ENCODE measurements around the gene CAPZA2. TPM values are rescaled to one million over a fixed set of nuclear protein-coding genes. Genes with fewer than 3 reads are reported as not detected.
"Not testable (repeated sequence)": the region's sequence is repeated elsewhere in the genome, so short reads cannot be mapped to it uniquely, and the experiment has no call there.

CAPZA2 gene
- total RNA-seq, 1 donor = 201 TPM

DNA sequence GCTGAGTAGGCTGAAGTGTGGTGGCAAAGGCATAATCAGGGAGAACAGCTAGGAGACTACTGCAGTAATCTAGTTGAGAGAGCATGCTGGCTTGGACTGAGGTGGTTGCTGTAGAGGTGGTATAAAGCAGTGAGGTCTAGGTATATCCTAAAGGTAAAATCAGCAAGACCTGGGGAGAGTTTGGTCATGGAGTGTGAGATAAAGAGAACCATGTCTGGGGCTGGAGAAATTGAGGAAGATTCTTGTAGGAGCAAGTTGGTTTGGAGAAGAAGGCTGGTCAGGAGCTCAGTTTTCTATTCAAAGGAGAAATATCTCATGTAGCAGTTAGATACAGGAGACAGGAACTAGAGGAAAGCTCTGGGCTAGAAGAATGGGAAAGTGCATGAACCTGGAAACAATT is 58.0 kb downstream of the CAPZA2 start:
- H3K4me3 ChIP-seq (ENCODE audit: low read length) = no peak overlapping the region
- no peaks in the 10 kb centered on the region for H3K27me3 ChIP-seq (ENCODE audit: insufficient read depth, low read length)
- H3K4me1 ChIP-seq (ENCODE audit: insufficient read depth, low read length) = no peaks in the 10 kb centered on the region
- no peaks in the 10 kb centered on the region for H3K9me3 ChIP-seq (ENCODE audit: low read depth, low read length)

DNA sequence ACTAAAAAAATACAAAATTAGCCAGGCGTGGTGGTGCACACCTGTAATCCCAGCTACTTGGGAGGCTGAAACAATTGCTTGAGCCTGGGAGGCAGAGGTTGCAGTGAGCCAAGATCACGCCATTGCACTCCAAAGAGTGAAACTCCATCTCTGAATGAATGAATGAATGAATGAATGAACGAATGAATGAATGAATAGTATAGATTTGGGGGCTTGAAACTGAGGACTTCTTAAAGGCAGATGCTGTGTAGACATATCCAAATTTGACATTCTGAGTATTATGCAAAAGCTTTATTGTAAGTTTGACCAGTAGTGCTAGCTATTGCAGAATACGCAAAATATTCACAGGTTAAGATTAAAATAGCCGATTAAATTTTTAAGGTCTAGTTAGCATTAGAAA is 60.2 kb downstream of the CAPZA2 start:
- no peaks in the 10 kb centered on the region for H3K27me3 ChIP-seq (ENCODE audit: insufficient read depth, low read length)

DNA sequence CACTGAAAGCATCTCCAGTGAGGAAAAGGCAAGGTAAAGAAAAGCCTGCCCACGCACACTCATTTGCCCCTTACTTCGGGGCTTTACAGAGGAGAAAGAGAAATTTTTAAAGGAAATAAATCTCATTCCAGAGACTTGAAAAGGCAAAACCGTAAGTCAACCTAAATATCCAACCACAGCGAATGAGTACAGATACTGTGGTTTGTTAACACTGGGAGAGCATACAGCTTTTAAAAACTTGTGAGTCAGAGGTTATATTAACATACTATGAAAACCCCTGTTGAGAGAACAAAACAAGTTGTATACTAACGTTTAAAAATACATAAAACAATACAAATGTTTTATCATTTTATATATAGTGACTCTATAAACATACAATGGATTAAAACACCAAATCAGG is 62.4 kb downstream of the CAPZA2 start:
- Histone ChIP-seq H3K4me1 (ENCODE audit: insufficient read depth, low read length) (no peaks in the 10 kb centered on the region), H3K27me3 (ENCODE audit: insufficient read depth, low read length) (no peaks in the 10 kb centered on the region), H3K9me3 (ENCODE audit: low read depth, low read length) (no peaks in the 10 kb centered on the region), H3K4me3 (ENCODE audit: low read length) (no peak overlapping the region)

More for the DNA sequence above, 60.2 kb downstream of the CAPZA2 start:
- no peak overlapping the region for H3K4me3 ChIP-seq (ENCODE audit: low read length)
- no peaks in the 10 kb centered on the region for H3K9me3 ChIP-seq (ENCODE audit: low read depth, low read length)
- no peaks in the 10 kb centered on the region for H3K4me1 ChIP-seq (ENCODE audit: insufficient read depth, low read length)

DNA sequence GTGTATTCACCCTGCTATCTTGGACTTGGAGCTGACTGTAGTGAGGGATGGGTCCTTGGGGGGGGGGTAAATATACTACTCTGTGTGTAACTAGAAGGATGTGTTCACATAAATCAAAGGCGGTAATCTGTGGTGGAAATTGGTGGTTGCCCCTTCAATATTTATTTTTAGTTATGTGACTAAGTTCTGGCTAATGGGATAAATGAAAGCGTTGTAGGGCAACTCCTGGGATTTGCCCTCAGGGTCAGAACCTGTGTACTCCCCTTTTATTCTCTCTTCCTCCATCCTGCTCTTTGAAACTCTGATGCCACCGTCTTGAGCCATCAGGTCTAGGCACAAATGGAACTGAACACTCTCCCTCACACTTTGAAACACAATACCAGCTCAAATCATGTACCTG is 66.6 kb downstream of the CAPZA2 start:
- no peaks in the 10 kb centered on the region for H3K4me1 ChIP-seq (ENCODE audit: insufficient read depth, low read length)
- no peak overlapping the region for H3K4me3 ChIP-seq (ENCODE audit: low read length)

DNA sequence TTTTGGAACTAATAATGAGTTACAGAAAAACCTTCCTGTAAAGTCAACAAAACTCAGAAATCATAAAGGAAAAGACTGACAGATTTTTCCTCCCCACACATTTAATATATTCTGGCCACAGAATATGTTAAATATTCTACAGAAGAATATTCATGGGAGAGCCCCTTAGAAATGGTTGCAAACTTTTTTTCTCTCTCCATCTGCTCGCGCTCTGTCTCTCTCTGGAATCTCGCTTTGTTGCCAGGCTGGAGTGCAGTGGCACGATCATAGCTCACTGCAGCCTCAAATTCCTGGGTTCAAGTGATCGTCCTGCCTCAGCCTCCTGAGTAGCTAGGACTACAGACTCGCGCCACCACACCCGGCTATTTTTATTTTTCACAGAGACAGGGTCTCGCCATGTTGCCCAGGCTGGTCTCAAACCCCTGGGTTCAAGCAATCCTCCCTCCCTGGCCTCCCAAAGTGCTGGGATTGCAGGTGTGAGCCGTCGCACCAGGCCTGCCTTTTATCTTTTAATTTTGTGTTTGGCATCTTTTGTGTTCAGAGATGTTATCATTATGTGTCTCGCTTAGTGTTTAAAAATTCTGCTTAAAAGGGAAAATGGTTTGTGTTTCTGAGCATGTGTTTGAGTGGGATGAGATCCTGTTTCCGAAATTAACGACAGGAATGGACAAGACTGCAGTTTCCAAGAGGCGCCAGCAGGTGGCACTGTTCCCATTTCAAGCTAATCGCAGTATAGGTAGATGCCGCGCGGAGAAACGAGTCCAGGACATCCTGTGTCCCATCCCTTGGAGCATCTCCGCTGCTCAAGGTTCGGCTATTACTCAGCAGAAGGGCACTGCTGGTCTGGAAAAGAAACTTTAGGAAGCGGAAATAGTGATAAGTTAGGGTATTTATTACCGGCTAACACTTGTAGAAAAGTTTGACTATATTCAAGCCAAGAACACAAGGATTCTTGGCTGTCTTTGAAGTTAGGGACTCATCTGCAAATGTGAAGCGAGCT is 67.8 kb downstream of the CAPZA2 start:
- Histone ChIP-seq H3K4me1 (ENCODE audit: insufficient read depth, low read length) (no peaks in the 10 kb centered on the region), H3K9me3 (ENCODE audit: low read depth, low read length) (no peaks in the 10 kb centered on the region), H3K27me3 (ENCODE audit: insufficient read depth, low read length) (no peaks in the 10 kb centered on the region), H3K4me3 (ENCODE audit: low read length) (no peak overlapping the region)

More for the DNA sequence above, 66.6 kb downstream of the CAPZA2 start:
- Histone ChIP-seq H3K27me3 (ENCODE audit: insufficient read depth, low read length) (no peaks in the 10 kb centered on the region), H3K9me3 (ENCODE audit: low read depth, low read length) (no peaks in the 10 kb centered on the region)

DNA sequence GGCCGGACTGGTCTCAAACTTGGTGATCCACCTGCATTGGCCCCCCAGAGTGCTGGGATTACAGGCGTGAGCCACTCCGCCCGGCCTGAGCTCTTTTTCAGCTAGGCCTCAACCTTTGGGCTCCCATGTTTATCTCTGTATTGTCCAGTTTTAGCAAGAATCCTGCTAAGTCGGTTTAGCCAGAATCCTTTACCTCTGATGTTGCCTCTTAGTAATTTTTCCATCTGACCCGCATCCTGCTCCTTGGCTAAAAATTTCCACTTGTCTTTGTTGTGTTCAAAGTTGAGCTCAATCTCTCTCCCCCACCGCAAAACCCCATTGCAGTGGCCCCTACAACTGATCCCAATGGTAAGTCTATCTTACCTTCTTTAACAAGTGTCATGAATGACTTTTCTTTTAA is 70.2 kb downstream of the CAPZA2 start:
- Histone ChIP-seq H3K4me1 (ENCODE audit: insufficient read depth, low read length) (no peaks in the 10 kb centered on the region), H3K27me3 (ENCODE audit: insufficient read depth, low read length) (no peaks in the 10 kb centered on the region), H3K4me3 (ENCODE audit: low read length) (no peak overlapping the region)

DNA sequence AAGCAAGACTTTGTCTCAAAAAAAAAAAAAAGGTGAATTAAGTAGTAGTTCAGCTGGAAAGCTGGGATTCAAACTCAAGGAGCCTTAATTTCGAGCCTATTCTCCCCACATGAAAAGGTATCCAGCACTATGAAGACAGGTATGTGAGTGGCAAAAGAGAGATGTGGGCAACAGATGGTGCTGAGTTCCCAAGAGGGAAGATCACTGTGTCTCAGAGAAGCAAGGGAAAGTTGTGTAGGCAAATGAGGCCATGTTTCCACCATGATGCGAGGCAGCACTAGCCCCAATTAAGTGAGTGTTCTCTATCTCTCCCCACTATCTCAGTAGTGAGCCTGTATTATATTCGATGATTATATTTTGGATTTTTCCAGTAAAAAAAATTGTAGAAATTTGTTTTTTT is 71.1 kb downstream of the CAPZA2 start:
- Histone ChIP-seq H3K4me3 (ENCODE audit: low read length) (no peak overlapping the region), H3K4me1 (ENCODE audit: insufficient read depth, low read length) (no peaks in the 10 kb centered on the region), H3K27me3 (ENCODE audit: insufficient read depth, low read length) (no peaks in the 10 kb centered on the region), H3K9me3 (ENCODE audit: low read depth, low read length) (no peaks in the 10 kb centered on the region)

More for the DNA sequence above, 70.2 kb downstream of the CAPZA2 start:
- H3K9me3 ChIP-seq (ENCODE audit: low read depth, low read length) = no peaks in the 10 kb centered on the region

DNA sequence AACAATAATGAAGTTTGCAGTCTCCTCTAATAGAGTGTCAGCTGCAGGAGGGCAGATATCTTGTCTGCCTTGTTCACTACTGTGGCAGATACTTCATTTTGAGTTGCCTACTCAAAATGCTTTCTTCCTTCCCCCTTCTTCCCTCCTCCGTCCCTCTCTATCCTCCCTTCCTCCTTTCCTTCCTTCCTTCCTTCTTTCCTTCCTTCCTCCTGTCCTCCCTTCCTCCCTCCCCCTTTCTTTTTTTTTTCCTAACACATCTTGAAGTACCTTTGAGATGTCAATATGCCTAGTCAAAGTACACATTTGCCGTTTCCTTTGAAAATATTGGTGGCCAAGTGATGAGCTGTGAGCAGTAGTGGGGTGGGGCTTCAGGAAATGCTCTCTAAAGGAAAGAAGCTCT is 72.2 kb downstream of the CAPZA2 start:
- Histone ChIP-seq H3K4me1 (ENCODE audit: insufficient read depth, low read length) (no peaks in the 10 kb centered on the region), H3K4me3 (ENCODE audit: low read length) (no peak overlapping the region), H3K9me3 (ENCODE audit: low read depth, low read length) (no peaks in the 10 kb centered on the region), H3K27me3 (ENCODE audit: insufficient read depth, low read length) (no peaks in the 10 kb centered on the region)

DNA sequence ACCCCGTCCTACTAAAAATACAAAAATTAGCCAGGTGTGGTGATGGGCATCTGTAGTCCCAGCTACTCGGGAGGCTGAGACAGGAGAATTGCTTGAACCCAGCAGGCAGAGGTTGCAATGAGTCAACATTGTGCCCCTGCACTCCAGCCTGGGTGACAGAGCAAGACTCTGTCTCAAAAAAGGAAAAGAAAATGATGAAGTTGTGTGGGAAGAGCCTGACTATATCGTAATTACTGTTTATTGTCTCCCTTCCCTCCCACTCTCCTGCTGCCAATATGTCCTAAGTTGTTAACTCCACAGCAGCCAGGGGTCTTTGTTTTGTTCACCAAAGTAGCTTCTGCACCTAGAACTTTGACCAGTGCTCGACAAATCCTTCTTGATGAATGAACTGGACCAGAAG is 74.5 kb downstream of the CAPZA2 start:
- not testable (repeated sequence) for H3K4me3 ChIP-seq (ENCODE audit: low read length); H3K4me1 ChIP-seq (ENCODE audit: insufficient read depth, low read length); H3K9me3 ChIP-seq (ENCODE audit: low read depth, low read length); H3K27me3 ChIP-seq (ENCODE audit: insufficient read depth, low read length)

DNA sequence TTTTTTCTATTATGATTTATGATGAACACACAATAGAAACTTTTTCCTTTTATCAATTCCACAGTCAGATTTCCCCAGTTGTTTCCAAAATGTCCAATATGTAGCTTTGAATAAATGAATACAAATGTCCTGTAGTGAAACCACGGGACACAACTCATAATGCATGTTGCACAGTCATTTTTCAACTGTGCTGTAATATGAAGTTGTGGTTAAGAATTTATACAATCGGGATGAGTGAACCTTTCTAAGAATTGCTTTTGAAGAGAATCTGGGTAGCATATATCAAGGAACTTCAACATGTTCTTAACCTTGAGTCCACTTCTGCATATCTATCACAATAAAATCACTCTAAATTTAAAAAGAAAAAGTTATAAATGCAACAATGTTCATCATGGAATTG is 76.3 kb downstream of the CAPZA2 start:
- Histone ChIP-seq H3K4me3 (ENCODE audit: low read length) (no peak overlapping the region), H3K9me3 (ENCODE audit: low read depth, low read length) (no peaks in the 10 kb centered on the region), H3K27me3 (ENCODE audit: insufficient read depth, low read length) (no peaks in the 10 kb centered on the region), H3K4me1 (ENCODE audit: insufficient read depth, low read length) (no peaks in the 10 kb centered on the region)

DNA sequence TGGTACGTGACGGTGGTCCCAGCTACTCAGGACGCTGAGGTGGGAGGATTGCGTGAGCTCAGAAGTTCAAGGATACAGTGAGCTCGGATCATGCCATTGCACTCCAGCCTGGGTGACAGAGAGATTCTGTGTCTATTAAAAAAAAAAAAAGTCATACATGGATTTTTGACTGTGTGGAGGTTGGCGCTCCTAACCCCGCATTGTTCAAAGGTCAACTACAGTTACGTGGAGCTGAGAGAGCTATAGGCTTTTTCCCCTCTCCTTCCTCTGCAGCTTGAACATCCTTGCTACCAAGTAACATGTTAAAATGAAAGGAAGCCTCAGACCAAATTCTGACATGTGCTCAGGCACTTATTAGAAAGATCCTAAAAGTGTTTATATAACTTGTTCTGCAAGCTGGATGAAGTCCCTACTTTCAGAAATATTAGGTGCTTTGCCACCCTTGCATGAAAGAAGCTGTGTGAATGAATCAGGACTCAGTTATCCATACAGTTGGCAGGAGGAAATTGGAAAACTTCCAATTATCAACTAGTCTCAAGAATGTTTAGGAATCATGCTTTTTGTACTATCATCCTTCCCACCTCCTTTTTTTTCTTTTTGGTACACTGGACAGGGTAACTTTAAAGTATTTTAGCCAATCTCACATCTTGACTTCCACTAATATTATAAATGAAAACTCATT is 78.4 kb downstream of the CAPZA2 start:
- Histone ChIP-seq H3K4me1 (ENCODE audit: insufficient read depth, low read length) (no peaks in the 10 kb centered on the region), H3K4me3 (ENCODE audit: low read length) (no peak overlapping the region), H3K27me3 (ENCODE audit: insufficient read depth, low read length) (no peaks in the 10 kb centered on the region), H3K9me3 (ENCODE audit: low read depth, low read length) (no peaks in the 10 kb centered on the region)

DNA sequence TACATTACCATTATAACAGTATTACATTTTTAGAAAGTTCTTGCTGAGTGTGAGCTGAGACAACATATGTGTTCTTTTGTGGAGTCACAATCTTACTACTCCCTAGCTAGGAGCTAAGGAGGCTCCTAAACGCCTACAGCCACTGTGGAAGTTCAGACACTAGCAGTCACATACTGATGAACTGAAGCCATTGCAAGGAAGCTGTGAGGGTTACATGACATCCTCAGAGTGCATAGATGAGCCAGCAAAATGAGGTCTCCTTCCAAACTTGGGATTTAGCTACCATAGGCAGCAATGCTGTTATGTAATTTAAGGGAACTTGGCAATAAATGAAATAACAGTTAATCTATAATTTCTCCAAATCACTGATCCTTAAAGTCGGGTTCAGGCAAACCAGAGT is 80.1 kb downstream of the CAPZA2 start:
- no peaks in the 10 kb centered on the region for H3K9me3 ChIP-seq (ENCODE audit: low read depth, low read length)
- H3K4me1 ChIP-seq (ENCODE audit: insufficient read depth, low read length) = no peaks in the 10 kb centered on the region
- H3K4me3 ChIP-seq (ENCODE audit: low read length) = no peak overlapping the region
- H3K27me3 ChIP-seq (ENCODE audit: insufficient read depth, low read length) = no peaks in the 10 kb centered on the region

DNA sequence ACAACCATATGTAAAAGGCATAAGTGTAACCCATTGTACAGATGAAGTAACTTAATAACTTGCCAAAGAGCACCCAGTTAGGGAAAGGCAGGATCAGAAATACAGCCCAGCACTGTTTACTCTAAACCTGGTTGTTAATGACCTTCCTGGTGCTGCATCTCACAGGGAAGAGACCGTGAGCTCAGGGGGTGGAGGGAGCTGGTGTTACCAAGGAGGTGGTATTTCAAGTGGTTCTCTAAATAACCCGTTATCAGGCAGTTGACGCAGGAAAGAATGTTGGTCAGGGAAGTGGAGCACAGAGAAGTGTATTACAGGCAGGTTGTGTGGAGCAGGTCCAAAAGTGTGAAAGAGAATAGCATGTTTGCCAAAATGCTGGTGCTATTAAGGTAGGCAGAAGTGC is 86.5 kb downstream of the CAPZA2 start:
- H3K9me3 ChIP-seq (ENCODE audit: low read depth, low read length) = no peaks in the 10 kb centered on the region

DNA sequence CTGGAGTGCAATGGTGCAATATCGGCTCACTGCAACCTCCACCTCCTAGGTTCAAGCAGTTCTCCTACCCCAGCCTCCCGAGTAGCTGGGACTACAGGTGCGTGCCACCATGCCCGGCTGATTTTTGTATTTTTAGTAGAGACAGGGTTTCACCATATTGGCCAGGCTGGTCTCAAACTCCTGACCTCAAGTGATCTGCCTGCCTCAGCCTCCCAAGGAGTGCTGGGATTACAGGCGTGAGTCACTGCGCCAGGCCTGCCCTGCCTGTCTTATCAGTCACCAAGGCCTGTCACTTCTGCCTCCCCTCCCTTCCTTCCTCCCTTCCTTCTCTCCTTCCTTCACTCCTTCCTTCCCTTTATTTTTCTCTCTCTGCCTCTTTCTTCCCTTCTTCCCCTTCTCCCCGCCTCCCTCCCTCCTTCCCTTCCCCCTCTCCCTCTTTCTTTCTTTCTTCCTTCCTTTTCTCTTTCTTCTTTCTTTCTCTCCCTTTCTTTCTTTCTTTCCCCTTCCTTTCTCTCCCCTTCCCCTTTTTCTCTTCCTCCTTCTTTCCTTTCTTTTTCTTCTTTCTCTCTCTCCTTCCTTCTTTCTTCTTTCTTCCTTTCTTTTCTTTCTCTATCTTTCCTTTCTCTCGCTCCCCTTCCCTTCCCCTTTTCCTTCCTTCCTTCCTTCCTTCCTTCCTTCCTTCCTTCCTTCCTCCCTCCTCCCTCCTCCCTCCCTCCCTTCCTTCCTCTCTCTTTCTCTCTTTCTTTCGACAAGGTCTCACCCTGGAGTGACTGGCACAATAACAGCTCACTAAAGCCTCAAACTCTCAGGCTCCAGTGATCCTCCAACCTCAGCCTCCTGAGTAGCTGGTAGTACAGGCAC is 87.8 kb downstream of the CAPZA2 start:
- Histone ChIP-seq H3K27me3 (ENCODE audit: insufficient read depth, low read length) (no peaks in the 10 kb centered on the region), H3K4me1 (ENCODE audit: insufficient read depth, low read length) (peaks cover 17% of the 10 kb centered on the region), H3K9me3 (ENCODE audit: low read depth, low read length) (no peaks in the 10 kb centered on the region), H3K4me3 (ENCODE audit: low read length) (no peak overlapping the region)

More for the DNA sequence above, 86.5 kb downstream of the CAPZA2 start:
- no peak overlapping the region for H3K4me3 ChIP-seq (ENCODE audit: low read length)
- H3K27me3 ChIP-seq (ENCODE audit: insufficient read depth, low read length) = no peaks in the 10 kb centered on the region
- peaks cover 7% of the 10 kb centered on the region for H3K4me1 ChIP-seq (ENCODE audit: insufficient read depth, low read length)

DNA sequence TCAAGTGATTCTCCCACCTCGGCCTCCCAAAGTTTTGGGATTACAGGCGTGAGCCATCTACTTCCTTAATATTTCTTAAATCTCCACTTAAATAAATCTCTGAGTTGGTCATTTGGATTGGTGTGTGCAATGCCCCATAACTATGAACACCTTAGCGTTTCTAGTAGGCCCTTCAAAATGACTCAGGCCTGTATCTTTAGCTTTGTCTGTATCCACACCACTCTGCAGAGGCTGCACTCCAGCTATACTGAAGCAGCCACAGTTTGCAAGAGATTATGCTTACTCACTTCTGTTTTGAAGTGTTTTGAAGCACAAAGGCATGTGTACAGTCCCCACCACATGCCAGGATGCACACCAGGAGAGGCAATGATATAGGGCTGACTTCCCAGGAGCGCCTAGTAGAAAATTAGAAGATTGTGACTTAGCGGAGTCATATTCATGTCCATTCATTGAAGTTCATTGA is 88.5 kb downstream of the CAPZA2 start:
- Histone ChIP-seq H3K4me3 (ENCODE audit: low read length) (no peak overlapping the region), H3K27me3 (ENCODE audit: insufficient read depth, low read length) (no peaks in the 10 kb centered on the region), H3K9me3 (ENCODE audit: low read depth, low read length) (no peaks in the 10 kb centered on the region), H3K4me1 (ENCODE audit: insufficient read depth, low read length) (peaks cover 18% of the 10 kb centered on the region)

Data from mononuclear cell (primary cell).